K562 (cell line): Measurements from ENCODE around the gene ANKS4B. TPM values are rescaled to one million over a fixed set of nuclear protein-coding genes. Genes with fewer than 3 reads are reported as not detected.

Source experiments
- DEAF1 ChIP-seq: fragments of 450-650 bp; formaldehyde crosslinking; IDR thresholded peaks from 2 replicates; pipeline ENCODE4 v1.4.0; 2020; ENCODE audit warnings: mild to moderate bottlenecking, moderate library complexity
- GABPA ChIP-seq: fragments of 200-800 bp; sonication (Bioruptor generic); conservative IDR thresholded peaks from 2 replicates; pipeline ENCODE4 v1.6.1; 2016; ENCODE audit warnings: low read depth, missing genetic modification characterization, missing compliant biosample characterization
- JUN ChIP-seq, 2 experiments: sonication (generic) in 1 of 2; formaldehyde crosslinking in 1 of 2; IDR thresholded peaks; 2 replicates each; pipeline versions ENCODE4 v1.6.1 to v1.8.0; 2012 to 2022; ENCODE audit warnings: borderline replicate concordance in 2 of 2, mild to moderate bottlenecking in 2 of 2, improper control_type of control experiment in 1 of 2, low read depth in 1 of 2, low read length in 1 of 2, missing genetic modification reagents in 1 of 2
- NFE2L1 ChIP-seq: fragments of 450-650 bp; IDR thresholded peaks from 2 replicates; pipeline ENCODE4 v1.6.1; 2016; ENCODE audit warnings: missing genetic modification characterization, low read depth, mild to moderate bottlenecking, missing compliant biosample characterization, moderate library complexity, borderline replicate concordance
- NR2C1 ChIP-seq, 2 experiments: fragments of 450-650 bp; IDR thresholded peaks; 2 replicates each; pipeline ENCODE4 v1.6.1; 2017; ENCODE audit warnings: mild to moderate bottlenecking in 2 of 2, antibody characterized with exemption in 1 of 2, inconsistent platforms in 1 of 2, missing compliant biosample characterization in 1 of 2, missing genetic modification characterization in 1 of 2
- PHB2 ChIP-seq: fragments of 450-650 bp; IDR thresholded peaks from 2 replicates; pipeline ENCODE4 v1.6.1; 2017; ENCODE audit warnings: low read depth
- SETDB1 ChIP-seq: IDR thresholded peaks from one replicate; pipeline ENCODE4 v1.6.1; 2012; ENCODE audit warnings: low read length, control low read depth, inconsistent platforms
- ZBTB11 ChIP-seq, 3 experiments: fragments of 200-800 bp in 1 of 3; fragments of 250-450 bp in 1 of 3; fragments of 450-650 bp in 1 of 3; sonication (Bioruptor Pico) in 1 of 3; sonication (Bioruptor generic) in 1 of 3; formaldehyde crosslinking in 1 of 3; IDR thresholded peaks; 2 replicates each; pipeline versions ENCODE4 v1.6.1 to v1.8.0; 2016 to 2022; ENCODE audit warnings: mild to moderate bottlenecking in 2 of 3, missing genetic modification characterization in 2 of 3, missing compliant biosample characterization in 1 of 3, moderate library complexity in 1 of 3
- ZNF407 ChIP-seq: fragments of 450-650 bp; IDR thresholded peaks from 2 replicates; pipeline ENCODE4 v1.6.1; 2016; ENCODE audit warnings: low read depth
- ZNF436 ChIP-seq: fragments of 250-450, 450-650 bp; sonication (Bioruptor Pico); formaldehyde crosslinking; IDR thresholded peaks from 2 replicates; pipeline ENCODE4 v1.7.0; 2020; ENCODE audit warnings: mild to moderate bottlenecking
- ZNF696 ChIP-seq: fragments of 250-450 bp; sonication (Bioruptor Pico); conservative IDR thresholded peaks from 2 replicates; pipeline ENCODE4 v1.4.0; 2020; ENCODE audit warnings: mild to moderate bottlenecking, moderate library complexity
- ZNF830 ChIP-seq: fragments of 250-450 bp; sonication (Bioruptor Pico); IDR thresholded peaks from 2 replicates; pipeline ENCODE4 v1.5.0; 2021; ENCODE audit warnings: mild to moderate bottlenecking
- polyA plus RNA-seq, 8 experiments: library from polyadenylated mRNA; depleted of rRNA in 4 of 8; stranded (reverse) in 5 of 8; unstranded in 3 of 8; fragments of >200 nt; fragmentation: Nextera tagmentation in 2 of 8; fragmentation: Illumina TruSeq in 1 of 8; extraction: Ambion mirVana in 2 of 8; extraction: Trizol in 1 of 8; gene quantifications; 2 replicates each; pipeline versions ENCODE4 v1.2.1 to v1.2.3, GENCODE V29; 2011 to 2014; ENCODE audit warnings: inconsistent platforms in 1 of 8, missing spikeins in 1 of 8
- total RNA-seq, 7 experiments: library from RNA; depleted of rRNA in 6 of 7; stranded (reverse); fragments of >200 nt in 6 of 7; fragmentation: Illumina TruSeq in 2 of 7; extraction: Trizol in 2 of 7; gene quantifications; 2 replicates each; pipeline versions ENCODE4 v1.2.1 to v1.2.3, GENCODE V29; 2011 to 2021; ENCODE audit warnings: low replicate concordance in 1 of 7

The ANKS4B gene
- total and polyA plus RNA-seq, 9 of the 15 experiments (the other 6 are each of a cell fraction or from before 2014, with no cell fraction given) = not detected

GRCh38 chr16:21300309-21301167, 67.0 kb downstream of the ANKS4B start (continued):
- no peak for TF ChIP-seq ZNF407
- TF ChIP-seq DEAF1 (CRISPR knock-in tag) = peak; percentile 95
- no peak for TF ChIP-seq ZNF436 (CRISPR knock-in tag)
- no peak for TF ChIP-seq NR2C1 (IDR thresholded peaks at IDR 0.05)
- no peak for TF ChIP-seq NR2C1 (tag; IDR thresholded peaks at IDR 0.05)
- peak; percentile 93 for TF ChIP-seq JUN (IDR thresholded peaks at IDR 0.05; ENCODE audit: borderline replicate concordance, low read depth, low read length)
- no peak for TF ChIP-seq JUN (CRISPR knock-in tag; IDR thresholded peaks at IDR 0.05; ENCODE audit: borderline replicate concordance)
- TF ChIP-seq NFE2L1 = no peak
- peak; percentile 65 for TF ChIP-seq GABPA
- no peak for TF ChIP-seq SETDB1
- TF ChIP-seq PHB2 = no peak
- no peak for TF ChIP-seq ZNF696
- TF ChIP-seq ZNF830 (CRISPR knock-in tag) = no peak
- peak in 1 of 3 experiments; percentile 40; a peak in 1 of 6 replicates for TF ChIP-seq ZBTB11 (CRISPR knock-in tag; IDR thresholded peaks at IDR 0.05)
